ENCODE data around the gene POLN.

The POLN gene

GRCh38 chr4:2079006-2079405 is 162.9 kb downstream of the POLN start:
- no peak for DNase-seq

DNA sequence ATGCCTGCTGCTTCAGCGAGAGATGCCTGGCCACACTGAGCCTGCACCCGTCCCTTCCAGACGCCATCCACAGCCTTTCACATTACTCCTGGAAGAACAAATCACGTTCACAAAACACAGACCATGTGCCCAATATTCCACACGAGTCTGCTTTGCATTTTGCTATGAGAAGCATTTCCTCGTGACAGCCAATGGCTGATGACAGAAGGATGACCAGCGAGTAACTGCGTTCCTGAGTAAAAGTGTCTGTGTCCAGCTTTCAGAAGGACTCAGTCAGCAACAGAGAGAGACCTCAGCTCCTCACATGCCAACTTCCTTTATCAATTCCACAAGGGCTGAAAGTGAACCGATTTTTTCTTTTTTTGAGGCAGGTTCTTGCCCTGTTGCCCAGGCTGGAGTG is 163.3 kb downstream of the POLN start:
- DNase-seq = no peak

DNA sequence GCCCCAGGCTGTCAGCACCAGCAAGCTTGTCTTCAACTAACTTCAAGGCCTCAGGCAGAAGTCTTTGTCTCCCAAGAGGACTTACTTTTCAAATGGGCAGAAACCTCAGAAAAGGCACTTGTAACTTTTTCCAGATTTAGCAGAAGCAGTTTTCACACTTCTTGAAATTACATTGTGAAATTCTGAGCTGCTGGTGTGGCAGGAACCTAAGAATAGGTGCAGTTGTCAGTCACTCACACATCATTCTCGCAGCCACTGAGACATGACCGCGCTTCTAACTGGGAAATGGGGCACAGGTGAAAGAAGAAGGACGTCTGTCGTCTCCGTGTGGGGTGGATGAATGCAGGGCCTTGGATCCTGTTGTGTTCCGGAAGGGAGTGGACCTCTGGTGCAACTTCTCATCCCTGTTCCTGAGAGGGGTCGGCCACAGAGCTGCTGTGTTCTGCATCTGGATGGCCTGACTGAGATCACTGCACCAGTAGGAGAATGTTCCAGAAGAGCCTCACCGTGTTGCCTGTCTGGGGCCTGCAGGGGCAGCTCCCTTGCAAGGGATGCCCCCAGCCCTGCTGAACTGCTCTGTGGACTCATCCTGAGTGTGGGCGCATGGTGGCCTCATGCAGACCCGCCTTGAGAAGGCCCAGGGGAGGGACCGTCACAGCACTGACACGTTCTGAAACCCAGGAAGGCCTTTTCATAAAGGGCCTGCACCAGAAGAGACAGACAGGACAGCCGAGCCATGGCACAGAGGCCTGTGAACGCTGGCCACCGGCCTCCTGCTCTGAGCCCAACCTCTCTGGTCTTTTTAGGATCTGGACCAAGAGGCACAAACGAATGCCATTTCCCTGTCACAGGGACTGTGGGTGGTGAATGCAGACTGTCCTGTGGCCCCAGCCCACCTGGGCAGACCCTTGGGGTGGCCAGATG is 164.1 kb downstream of the POLN start:
- DNase-seq = no peak

DNA sequence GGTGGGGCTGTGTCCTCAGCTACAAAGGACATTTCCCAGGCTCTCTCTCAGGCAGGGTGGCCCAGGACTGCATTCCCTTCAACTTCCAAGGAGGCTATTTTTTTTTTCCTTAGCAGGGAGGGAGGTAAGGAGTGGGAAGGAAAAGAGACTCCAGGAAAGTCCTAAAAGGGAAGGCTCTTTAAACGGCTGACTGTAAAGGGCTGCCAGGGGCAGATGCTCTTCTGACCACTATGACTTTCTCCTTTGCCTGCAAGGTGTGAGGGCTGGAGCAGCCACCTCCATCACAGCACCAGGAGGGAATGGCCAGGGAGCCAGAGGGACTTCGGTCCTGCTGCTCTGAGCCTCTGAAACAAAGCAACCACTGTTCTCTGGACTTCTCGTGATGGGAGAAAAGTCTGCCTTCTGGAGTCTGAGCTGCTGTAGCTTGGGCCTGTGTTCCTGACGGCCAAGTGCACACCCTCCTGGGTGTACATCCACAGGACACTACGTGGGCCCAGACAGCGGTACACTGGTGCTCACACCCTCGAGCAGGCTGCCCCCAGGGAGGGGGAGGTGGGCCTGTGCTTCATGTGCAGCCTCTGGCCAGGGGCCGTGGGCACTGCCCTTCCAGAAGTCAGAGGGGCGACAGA is 164.9 kb downstream of the POLN start:
- DNase-seq = no peak

DNA sequence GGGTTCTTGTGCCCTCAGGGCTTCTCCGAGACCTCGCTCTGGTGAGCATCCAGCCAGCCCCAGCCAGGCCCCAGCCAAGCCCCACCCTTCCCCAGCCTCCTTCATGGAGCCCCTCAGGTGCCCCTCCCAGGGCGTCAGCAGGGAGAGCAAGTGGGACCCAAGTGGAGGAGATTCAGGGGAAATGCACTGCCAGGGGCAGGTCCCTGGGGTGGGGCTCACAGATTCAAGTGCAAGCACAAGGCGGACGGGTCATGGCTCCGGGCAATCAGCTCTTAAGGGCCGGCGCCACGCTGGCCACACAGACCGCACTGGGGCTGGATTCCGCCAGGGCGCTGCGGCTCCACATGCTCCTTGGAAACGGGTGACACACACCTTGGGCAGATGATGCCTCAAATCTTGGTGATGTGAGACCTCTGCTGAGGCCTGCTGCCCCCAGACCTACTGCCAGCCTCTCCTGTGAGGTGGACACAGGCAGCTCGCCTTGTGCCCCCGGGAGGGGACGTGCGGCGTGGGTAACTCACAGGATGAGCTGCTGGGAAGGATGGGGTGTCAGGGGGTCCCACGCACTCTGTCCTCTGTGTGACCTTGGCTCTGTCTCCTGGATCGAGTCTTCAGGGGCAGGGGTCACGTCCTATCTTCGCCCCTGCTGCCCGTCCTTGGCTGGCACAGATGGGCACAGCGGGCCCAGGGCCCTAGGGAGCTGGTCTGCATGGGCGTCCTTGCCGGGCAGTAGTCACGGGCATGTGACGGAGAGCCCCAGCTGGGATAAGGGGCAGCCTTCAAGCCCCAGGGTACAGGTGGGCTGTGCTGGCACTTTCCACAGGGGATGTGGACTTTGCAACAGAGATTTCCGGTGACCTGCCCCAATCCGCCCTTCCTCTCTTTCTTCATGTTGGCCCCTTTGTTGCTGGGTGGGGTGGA is 165.7 kb downstream of the POLN start:
- no peak for DNase-seq

DNA sequence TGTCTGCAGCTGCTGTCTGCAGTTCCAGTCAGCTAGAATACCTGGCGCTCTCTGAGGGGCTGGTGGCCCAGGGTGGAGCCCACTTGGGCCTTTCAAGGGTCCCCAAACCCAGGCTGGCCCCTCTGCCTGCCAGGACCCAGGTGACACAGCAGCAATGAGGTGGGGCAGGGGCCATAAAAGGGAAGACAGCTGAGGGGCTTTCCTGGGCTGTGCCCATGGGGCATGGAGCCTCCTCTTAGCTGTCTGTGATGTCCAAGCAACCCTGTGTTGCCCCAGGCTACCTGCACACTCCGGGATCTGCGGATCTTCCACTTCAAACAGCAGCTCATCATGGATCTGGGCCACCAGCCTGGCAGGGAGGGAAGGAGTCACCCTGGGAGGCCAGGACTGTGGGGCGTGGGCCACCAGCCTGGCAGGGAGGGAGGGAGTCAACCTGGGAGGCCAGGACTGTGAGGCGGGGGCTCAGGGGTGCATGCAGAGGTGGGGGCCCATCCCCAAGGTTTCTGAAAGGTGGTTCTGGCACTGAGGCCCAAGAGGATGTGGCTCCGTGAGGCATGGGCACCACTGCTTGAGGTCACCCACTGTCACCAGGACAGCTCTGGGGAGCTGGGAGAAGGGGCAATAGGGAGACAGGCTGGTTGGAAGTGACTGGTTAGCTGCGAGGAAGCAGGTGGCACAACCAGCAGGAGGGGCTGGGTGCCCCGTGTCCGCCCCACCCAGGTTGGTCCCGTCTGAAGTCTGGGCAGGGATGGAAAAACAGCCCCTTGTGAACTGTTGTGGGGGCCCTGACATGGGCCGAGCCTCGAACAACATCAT is 166.5 kb downstream of the POLN start:
- DNase-seq = no peak

DNA sequence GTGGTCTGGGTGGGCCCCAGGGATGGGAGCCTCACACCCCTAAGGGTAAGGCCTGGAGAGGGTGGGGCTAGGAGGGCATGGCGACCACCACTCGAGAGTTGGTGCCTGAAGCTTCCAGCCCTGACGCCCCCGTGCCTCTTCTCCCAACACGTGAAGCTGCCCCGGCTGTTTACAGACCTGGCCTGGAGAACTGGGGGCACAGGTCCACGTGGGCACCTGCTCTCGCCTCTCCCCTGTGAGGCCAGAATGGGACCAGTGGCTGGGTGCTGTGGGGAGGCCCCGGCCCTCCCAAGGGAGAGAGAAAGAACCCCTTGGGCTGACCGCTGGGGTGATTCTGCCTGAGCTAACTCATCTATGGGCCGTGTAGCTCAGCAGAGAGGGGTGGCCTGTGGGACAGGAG is 167.3 kb downstream of the POLN start:
- no peak for DNase-seq

DNA sequence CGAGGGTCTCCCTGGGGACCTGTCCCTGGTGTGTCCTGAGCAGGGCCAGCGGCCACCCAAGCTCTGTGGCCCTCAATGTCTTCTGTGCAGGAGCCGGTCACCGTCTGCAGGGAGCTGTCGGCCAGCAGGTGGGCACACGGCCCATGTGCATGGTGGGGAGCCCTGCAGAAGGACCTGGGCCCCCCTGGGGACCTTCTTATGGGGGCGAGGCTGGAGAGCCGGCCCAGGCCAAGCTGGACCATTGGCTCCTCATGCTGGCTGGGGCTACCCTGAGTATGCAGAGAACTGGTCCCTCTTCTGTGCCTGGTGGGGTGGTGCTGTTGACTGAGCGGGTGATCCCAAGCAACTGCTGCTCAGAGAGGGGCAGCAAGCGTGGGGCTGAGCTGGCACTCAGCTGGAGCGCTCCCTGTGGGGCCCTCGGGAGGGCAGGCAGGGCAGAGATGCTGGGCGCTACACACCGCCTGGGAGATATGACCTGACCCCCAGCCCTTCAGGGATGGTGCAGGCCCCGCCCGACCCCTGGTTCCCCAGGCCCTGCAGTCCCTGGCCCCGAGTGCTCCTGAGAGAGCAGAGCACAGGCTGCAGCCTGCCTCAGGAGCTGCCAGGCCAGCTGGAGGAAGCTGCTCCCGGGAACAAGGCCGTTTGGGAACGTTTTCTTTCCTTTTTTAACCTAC is 168.0 kb downstream of the POLN start:
- DNase-seq = no peak

DNA sequence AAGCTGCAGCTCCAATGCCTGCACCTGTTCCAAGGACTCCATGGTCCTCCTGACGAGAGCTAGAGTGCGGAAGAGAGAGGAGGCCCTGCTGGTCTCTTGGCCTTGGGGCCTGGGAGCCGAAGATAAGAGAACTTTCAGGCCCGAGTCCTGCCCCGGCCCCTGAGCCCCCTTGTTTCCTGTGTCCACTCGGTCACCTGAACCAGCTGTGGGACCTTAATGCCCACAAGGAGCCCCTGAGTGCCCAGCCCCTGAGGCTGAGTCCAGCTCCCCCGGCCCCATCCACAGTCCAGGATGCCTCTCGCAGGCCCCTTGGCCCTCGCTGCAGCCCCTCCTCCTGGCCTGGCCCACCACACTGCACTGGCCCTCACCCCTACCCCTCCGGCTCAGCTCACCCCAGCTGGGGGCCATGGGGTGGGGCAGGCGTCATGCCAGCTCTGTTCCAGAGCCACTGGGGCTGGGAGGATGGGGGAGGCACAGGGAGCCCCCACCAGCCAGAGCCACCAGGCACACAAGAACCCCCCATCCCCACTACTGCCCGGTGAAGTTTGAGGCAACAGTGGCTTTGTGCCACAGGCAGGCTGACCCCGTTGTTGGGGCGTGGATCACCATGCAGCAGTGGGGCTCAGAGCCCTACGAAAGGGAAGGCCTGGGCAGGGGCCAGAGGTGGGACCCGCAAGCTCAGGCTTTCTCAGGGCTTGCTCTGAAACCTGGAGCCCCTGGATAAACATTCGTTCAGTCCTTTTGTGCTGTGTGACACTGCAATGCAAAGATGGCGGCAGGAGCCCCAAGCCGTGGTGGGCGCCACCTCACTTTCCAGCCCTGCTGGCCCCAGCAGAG is 168.7 kb downstream of the POLN start:
- DNase-seq = no peak

GRCh38 chr4:2071912-2072867 is 169.7 kb downstream of the POLN start:
- no peak for DNase-seq

GRCh38 chr4:2071252-2071911 is 170.5 kb downstream of the POLN start:
- DNase-seq = no peak

DNA sequence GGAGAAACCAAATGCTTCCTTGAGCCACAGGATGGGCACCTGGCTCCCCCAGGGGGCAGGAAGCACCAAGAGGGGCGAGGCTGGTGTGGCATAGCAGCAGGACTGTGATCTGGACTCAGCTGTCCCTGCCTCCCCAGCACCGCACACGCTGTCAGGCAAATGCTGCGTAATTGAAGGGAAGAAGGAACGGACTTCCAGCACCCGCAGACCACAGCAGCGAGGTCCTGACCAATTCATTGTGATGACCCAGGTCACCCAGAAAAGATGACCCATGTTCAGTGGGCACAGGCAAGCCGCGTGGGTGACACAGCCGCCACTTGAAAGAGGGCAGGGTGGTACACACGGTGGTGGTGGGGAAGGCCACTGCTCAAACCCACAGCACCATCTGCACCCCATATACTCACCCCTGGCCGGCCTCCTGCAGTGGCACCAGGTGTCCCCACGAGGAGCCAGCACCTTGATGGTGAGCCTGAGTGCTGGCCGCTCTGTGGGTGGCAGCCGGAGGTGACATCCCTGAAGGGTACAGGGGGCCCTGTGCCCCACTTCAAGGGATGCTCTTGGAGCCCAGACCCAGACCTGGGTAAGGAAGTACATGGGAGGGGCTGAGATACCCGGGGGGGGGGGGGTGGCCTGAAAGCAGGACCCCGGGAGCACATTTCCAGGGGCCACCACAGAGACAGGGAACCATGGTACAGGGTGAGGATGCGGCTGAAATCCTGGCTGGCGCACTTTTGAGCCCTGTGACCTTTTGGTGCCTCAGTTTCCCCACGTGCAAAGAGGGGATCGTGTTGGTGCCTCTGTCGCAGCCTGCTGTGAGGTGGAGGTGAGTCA is 171.3 kb downstream of the POLN start:
- DNase-seq = no peak

GRCh38 chr4:2069986-2070385 is 171.9 kb downstream of the POLN start:
- DNase-seq = no peak

- no peak for DNase-seq
Measured at GRCh38 chr4:2069161-2069971, 172.6 kb downstream of the POLN start.

- DNase-seq = no peak
Measured at GRCh38 chr4:2068566-2068965, 173.4 kb downstream of the POLN start.

DNA sequence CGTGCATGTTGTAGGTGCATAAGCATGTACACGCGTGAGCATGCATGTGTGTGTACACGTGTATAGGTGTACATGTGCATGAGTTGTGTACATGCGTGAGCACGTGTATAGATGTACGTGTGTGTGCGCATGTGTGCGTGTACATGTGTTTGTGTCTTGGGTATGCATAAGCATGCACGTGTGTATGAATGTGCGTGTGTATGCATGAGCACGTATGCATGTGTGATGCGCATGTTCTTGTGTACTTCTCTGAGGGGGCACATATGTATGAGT is 173.8 kb downstream of the POLN start:
- no peak for DNase-seq

DNA sequence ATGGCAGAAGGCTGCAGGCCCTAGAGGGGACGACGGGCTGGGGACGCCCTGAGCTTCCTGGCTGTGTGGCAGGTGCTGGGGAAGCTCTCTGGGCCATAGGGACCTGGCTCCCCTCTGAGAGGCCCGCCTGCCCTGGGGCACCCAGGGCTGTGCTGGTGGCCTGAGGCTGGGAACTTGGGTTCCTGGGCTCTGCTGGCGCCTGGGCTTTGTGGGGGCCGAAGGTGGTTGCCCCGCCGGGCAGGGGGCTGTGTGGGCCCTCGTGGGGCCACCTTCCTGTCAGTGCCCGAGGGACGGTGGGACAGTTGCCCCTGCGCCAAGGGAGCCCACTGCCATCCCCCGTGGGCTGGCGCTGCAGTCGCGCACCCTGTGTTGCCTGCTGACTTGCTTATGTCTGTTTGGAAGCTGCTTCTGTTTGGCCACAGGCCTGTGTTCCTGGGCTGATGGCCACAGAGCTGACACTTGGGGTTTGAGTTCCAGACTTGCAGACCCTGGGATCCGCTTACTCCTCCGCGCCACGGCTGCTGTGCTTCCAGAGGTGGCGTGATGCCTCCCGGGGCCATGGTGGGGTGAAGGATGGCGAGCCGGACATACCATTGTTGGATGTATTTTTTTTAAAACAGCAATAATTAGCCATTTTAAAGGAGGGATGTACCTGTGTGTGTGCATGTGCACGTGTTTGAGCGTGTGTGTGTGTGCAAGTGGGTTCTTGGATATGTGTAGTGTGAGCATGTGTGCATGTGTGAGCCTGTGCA is 174.3 kb downstream of the POLN start:
- no peak for DNase-seq
